Gastrocnemius medialis (tissue), 4 donors: ENCODE results near the gene CLDN25. TPM values are rescaled to one million over a fixed set of nuclear protein-coding genes. Genes with fewer than 3 reads are reported as not detected.

Source experiments
- ATAC-seq, 2 donors: fragments of 150-250 bp; one replicate each; pipeline ENCODE4 v1.9.1; 2016
- DNase-seq, 2 donors: peaks; one replicate each; pipeline ENCODE4 v3.0.0-alpha.2; 2019
- H3K27ac ChIP-seq, 4 donors: fragments of 200-600 bp; sonication (generic); 1 replicate in 1 of 4; 2 replicates in 3 of 4; pipeline ENCODE4 v1.5.1; 2016 to 2018; ENCODE audit warnings: mild to moderate bottlenecking in 2 of 4, moderate library complexity in 1 of 4
- H3K27me3 ChIP-seq, 3 donors: fragments of 200-600 bp; sonication (generic) in 2 of 3; 1 replicate in 1 of 3; 2 replicates in 2 of 3; pipeline versions ENCODE4 v1.5.1 to v1.6.0; 2016 to 2019; ENCODE audit warnings: mild to moderate bottlenecking in 1 of 3, moderate library complexity in 1 of 3
- H3K36me3 ChIP-seq, 2 donors: fragments of 200-600 bp; sonication (generic) in 1 of 2; one replicate each; pipeline ENCODE4 v1.5.1; 2017 to 2018
- H3K4me1 ChIP-seq, 2 donors: fragments of 200-600 bp; sonication (generic) in 1 of 2; one replicate each; pipeline ENCODE4 v1.5.1; 2016 to 2017; ENCODE audit warnings: mild to moderate bottlenecking in 2 of 2
- H3K4me3 ChIP-seq, 4 donors: fragments of 200-600 bp; sonication (generic) in 3 of 4; 1 replicate in 1 of 4; 2 replicates in 3 of 4; pipeline ENCODE4 v1.5.1; 2016 to 2019; ENCODE audit warnings: mild to moderate bottlenecking in 2 of 4
- H3K9me3 ChIP-seq, 3 donors: fragments of 200-600 bp; sonication (generic) in 2 of 3; 1 replicate in 1 of 3; 2 replicates in 2 of 3; pipeline ENCODE4 v1.5.1; 2016 to 2019
- POLR2A ChIP-seq, 2 donors: fragments of 450-650 bp; IDR thresholded peaks; one replicate each; pipeline ENCODE4 v1.6.1; 2017; ENCODE audit warnings: antibody characterized with exemption in 2 of 2, mild to moderate bottlenecking in 2 of 2, moderate library complexity in 2 of 2
- in situ Hi-C, 4 donors: fragments of 200-750 bp; cut with MboI; loops; one replicate each; pipeline versions ENCODE4 v1.15.0 to v1.8.0; 2017; ENCODE audit warnings: low sequenced_read_pairs in 4 of 4
- intact Hi-C: fragments of 100-400 bp; cut with DNase I; formaldehyde crosslinking; loops from one replicate; pipeline ENCODE4 v1.15.1; 2023; ENCODE audit warnings: low total_unique reads
- total RNA-seq, 4 donors: library from RNA; depleted of rRNA; stranded (reverse); fragments of >200 nt; gene quantifications; one replicate each; pipeline versions ENCODE4 v1.1.0 to v1.2.3, GENCODE V29; 2016
- TF ChIP-seq, protein P1 (sequence below), 5 experiments: fragments of 450-650 bp in 3 of 5; fragments of 200-600 bp in 2 of 5; sonication (generic) in 2 of 5; IDR thresholded peaks in 4 of 5; conservative IDR thresholded peaks in 1 of 5; 1 replicate in 4 of 5; 2 replicates in 1 of 5; pipeline ENCODE4 v1.5.1; 2016 to 2019; ENCODE audit warnings: antibody characterized with exemption in 5 of 5, mild to moderate bottlenecking in 3 of 5, moderate library complexity in 3 of 5

Gene CLDN25
- total RNA-seq, 4 donors from 2014 or later: not detected

DNA sequence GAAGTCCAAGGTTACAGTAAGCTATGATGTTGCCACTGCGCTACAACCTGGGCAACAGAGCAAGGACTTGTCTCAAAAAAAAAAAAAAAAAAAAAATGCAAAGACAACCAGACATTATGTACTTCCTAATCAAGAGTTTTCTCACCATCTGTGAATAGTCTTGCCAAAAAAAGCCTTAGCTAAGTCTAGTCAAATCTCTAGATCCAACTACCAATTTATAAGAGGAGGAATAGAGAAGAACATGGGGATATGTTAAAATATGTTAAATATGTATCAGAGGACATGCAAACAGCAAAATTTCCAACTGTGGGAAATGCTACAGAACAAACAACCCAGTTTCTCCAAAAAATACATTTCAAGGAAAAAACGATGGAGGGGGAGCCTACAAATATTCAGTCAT is 50.2 kb downstream of the CLDN25 start:
- intact Hi-C loops: no loop called here
- H3K4me1 ChIP-seq: no peaks in the 10 kb centered on the region
- no peaks in the 10 kb centered on the region for H3K27me3 ChIP-seq
- H3K27ac ChIP-seq: no peak overlapping the region
- DNase-seq: no peak
- in situ Hi-C loops: no loop called here
- H3K4me3 ChIP-seq: no peak overlapping the region
- TF ChIP-seq, protein P1, sequence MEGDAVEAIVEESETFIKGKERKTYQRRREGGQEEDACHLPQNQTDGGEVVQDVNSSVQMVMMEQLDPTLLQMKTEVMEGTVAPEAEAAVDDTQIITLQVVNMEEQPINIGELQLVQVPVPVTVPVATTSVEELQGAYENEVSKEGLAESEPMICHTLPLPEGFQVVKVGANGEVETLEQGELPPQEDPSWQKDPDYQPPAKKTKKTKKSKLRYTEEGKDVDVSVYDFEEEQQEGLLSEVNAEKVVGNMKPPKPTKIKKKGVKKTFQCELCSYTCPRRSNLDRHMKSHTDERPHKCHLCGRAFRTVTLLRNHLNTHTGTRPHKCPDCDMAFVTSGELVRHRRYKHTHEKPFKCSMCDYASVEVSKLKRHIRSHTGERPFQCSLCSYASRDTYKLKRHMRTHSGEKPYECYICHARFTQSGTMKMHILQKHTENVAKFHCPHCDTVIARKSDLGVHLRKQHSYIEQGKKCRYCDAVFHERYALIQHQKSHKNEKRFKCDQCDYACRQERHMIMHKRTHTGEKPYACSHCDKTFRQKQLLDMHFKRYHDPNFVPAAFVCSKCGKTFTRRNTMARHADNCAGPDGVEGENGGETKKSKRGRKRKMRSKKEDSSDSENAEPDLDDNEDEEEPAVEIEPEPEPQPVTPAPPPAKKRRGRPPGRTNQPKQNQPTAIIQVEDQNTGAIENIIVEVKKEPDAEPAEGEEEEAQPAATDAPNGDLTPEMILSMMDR (IDR thresholded peaks at IDR 0.05 in 4 of 5, conservative IDR thresholded peaks at IDR 0.05 in 1 of 5): no peak
- TF ChIP-seq POLR2A (IDR thresholded peaks at IDR 0.05): no peak
- no peaks in the 10 kb centered on the region for H3K9me3 ChIP-seq
- ATAC-seq: no peak
- peaks cover 0 to 78% of the 10 kb centered on the region in 2 donors for H3K36me3 ChIP-seq

Other genes with a start within 250 kb of the CLDN25 start
- gene TMPRSS5, start 73.5 kb upstream of the CLDN25 start, total RNA-seq: under 1 TPM in 3 of 4 donors, not detected in 1; 0.24 to 0.61 (median 0.36) TPM
- 10 to 100 TPM; 17.3 to 24.3 (median 20.2) TPM for gene ZW10, start 6.1 kb upstream of the CLDN25 start, total RNA-seq
- gene USP28, start 95.8 kb downstream of the CLDN25 start, total RNA-seq: 100 to 1,000 TPM in 1 of 4 donors, 10 to 100 TPM in 3; 56.7 to 141 (median 80.4) TPM
- gene HTR3B, start 125.0 kb downstream of the CLDN25 start, total RNA-seq: not detected
- not detected for gene HTR3A, start 195.3 kb downstream of the CLDN25 start, total RNA-seq